ENCODE measurements around the gene ATF6.
A peak's percentile ranks its signal among the peaks of the same experiment; 100 is the strongest.

The ATF6 gene

GRCh38 chr1:161838885-161839284, 72.8 kb downstream of the ATF6 start:
- DNase-seq = no peak

- DNase-seq = no peak
Measured at GRCh38 chr1:161839591-161839990, 73.5 kb downstream of the ATF6 start.

GRCh38 chr1:161840363-161840762, 74.2 kb downstream of the ATF6 start:
- DNase-seq = no peak

GRCh38 chr1:161843156-161843555, 77.0 kb downstream of the ATF6 start:
- DNase-seq = no peak

- no peak for DNase-seq
Measured at GRCh38 chr1:161844696-161845095, 78.6 kb downstream of the ATF6 start.

- DNase-seq = no peak
Measured at GRCh38 chr1:161848676-161849075, 82.6 kb downstream of the ATF6 start.

- DNase-seq = no peak
Measured at GRCh38 chr1:161849518-161849917, 83.4 kb downstream of the ATF6 start.

- DNase-seq = no peak
Measured at GRCh38 chr1:161855260-161855659, 89.1 kb downstream of the ATF6 start.

- DNase-seq = no peak
Measured at GRCh38 chr1:161858271-161858670, 92.2 kb downstream of the ATF6 start.

- no peak for DNase-seq
Measured at GRCh38 chr1:161863549-161863948, 97.4 kb downstream of the ATF6 start.

- DNase-seq = no peak
Measured at GRCh38 chr1:161864577-161864976, 98.5 kb downstream of the ATF6 start.

- no peak for DNase-seq
Measured at GRCh38 chr1:161866241-161866640, 100.1 kb downstream of the ATF6 start.

GRCh38 chr1:161868832-161869231, 102.7 kb downstream of the ATF6 start:
- no peak for DNase-seq

- DNase-seq = no peak
Measured at GRCh38 chr1:161869291-161869690, 103.2 kb downstream of the ATF6 start.

GRCh38 chr1:161872506-161872905, 106.4 kb downstream of the ATF6 start:
- no peak for DNase-seq

- DNase-seq = no peak
Measured at GRCh38 chr1:161879261-161879660, 113.1 kb downstream of the ATF6 start.

- DNase-seq = peak; percentile 41
Measured at GRCh38 chr1:161884475-161884874, 118.4 kb downstream of the ATF6 start.

GRCh38 chr1:161885003-161885402, 118.9 kb downstream of the ATF6 start:
- no peak for DNase-seq

GRCh38 chr1:161885759-161886158, 119.6 kb downstream of the ATF6 start:
- DNase-seq = no peak

- DNase-seq = no peak
Measured at GRCh38 chr1:161886589-161886988, 120.5 kb downstream of the ATF6 start.

GRCh38 chr1:161887730-161888287, 121.7 kb downstream of the ATF6 start:
- no peak for DNase-seq

- no peak for DNase-seq
Measured at GRCh38 chr1:161890574-161890973, 124.5 kb downstream of the ATF6 start.

- no peak for DNase-seq
Measured at GRCh38 chr1:161899091-161899490, 133.0 kb downstream of the ATF6 start.

GRCh38 chr1:161900160-161900559, 134.0 kb downstream of the ATF6 start:
- no peak for DNase-seq

- DNase-seq = no peak
Measured at GRCh38 chr1:161902182-161902581, 136.1 kb downstream of the ATF6 start.
